Left ventricle myocardium inferior (tissue), 1 donor: ENCODE results near the gene TEX19. TPM values are rescaled to one million over a fixed set of nuclear protein-coding genes. Genes with fewer than 3 reads are reported as not detected.
"Not testable (repeated sequence)": the region's sequence is repeated elsewhere in the genome, so short reads cannot be mapped to it uniquely, and the experiment has no call there.

Experiments
- DNase-seq: peaks from one replicate; pipeline ENCODE4 v3.0.0-alpha.2; 2020
- H3K27ac ChIP-seq: fragments of 200-600 bp; replicated peaks from 2 replicates; pipeline ENCODE4 v1.8.0; 2021
- H3K27me3 ChIP-seq: fragments of 200-600 bp; 2 replicates; pipeline ENCODE4 v1.8.0; 2021; ENCODE audit warnings: low read depth
- H3K36me3 ChIP-seq: fragments of 200-600 bp; 2 replicates; pipeline ENCODE4 v1.8.0; 2021
- H3K4me1 ChIP-seq: fragments of 200-600 bp; 2 replicates; pipeline ENCODE4 v1.8.0; 2021
- H3K4me3 ChIP-seq: fragments of 200-600 bp; 2 replicates; pipeline ENCODE4 v1.8.0; 2021; ENCODE audit warnings: mild to moderate bottlenecking, moderate library complexity
- H3K9me3 ChIP-seq: fragments of 200-600 bp; replicated peaks from 2 replicates; pipeline ENCODE4 v1.8.0; 2021
- intact Hi-C: fragments of 100-400 bp; cut with micrococcal nuclease; formaldehyde crosslinking; loops from one replicate; pipeline ENCODE4 v1.11.0; 2022
- total RNA-seq: library from RNA; stranded (reverse); fragmentation: NEBNext Ultra II Directional; extraction: Animal tissue kit (Norgen Biotek cat#: 25700); gene quantifications from one replicate; pipeline ENCODE4 v1.2.1, GENCODE V29; 2021
- TF ChIP-seq, protein P1 (sequence below): fragments of 200-600 bp; IDR thresholded peaks from 2 replicates; pipeline ENCODE4 v1.8.0; 2021; ENCODE audit warnings: antibody characterized with exemption, mild to moderate bottlenecking, borderline replicate concordance
- donor health status: DM: no; HTN: yes; CAD: no; lungs with severe emphysema.

The TEX19 gene
- total RNA-seq, 1 donor from 2014 or later = not detected

DNA sequence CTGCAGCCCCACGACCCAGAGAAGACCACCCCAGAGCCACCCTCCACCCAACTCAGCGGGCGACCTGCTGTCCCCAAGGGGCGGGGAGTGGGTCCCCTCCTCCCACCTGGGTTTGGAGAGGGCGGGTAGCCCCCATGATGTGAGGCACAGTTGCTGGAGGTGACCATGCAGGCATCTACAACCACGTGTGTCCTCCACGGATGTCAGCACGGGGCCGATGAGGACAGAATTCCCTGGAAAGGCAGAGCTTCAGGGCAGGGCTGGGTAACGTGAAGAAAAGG lies 19.6 kb downstream of the TEX19 start:
- intact Hi-C loops = no loop called here
- Histone ChIP-seq H3K27me3 (peaks cover 73% of the 10 kb centered on the region), H3K9me3 (no peaks in the 10 kb centered on the region), H3K4me1 (peaks cover 7% of the 10 kb centered on the region), H3K4me3 (no peak overlapping the region), H3K27ac (no peak overlapping the region), H3K36me3 (no peaks in the 10 kb centered on the region)
- TF ChIP-seq, protein P1, sequence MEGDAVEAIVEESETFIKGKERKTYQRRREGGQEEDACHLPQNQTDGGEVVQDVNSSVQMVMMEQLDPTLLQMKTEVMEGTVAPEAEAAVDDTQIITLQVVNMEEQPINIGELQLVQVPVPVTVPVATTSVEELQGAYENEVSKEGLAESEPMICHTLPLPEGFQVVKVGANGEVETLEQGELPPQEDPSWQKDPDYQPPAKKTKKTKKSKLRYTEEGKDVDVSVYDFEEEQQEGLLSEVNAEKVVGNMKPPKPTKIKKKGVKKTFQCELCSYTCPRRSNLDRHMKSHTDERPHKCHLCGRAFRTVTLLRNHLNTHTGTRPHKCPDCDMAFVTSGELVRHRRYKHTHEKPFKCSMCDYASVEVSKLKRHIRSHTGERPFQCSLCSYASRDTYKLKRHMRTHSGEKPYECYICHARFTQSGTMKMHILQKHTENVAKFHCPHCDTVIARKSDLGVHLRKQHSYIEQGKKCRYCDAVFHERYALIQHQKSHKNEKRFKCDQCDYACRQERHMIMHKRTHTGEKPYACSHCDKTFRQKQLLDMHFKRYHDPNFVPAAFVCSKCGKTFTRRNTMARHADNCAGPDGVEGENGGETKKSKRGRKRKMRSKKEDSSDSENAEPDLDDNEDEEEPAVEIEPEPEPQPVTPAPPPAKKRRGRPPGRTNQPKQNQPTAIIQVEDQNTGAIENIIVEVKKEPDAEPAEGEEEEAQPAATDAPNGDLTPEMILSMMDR = no peak
- DNase-seq = no peak

- TF ChIP-seq, protein P1 = no peak
- Histone ChIP-seq H3K4me1 (peaks cover 29% of the 10 kb centered on the region), H3K36me3 (no peaks in the 10 kb centered on the region), H3K27ac (no peak overlapping the region), H3K9me3 (no peaks in the 10 kb centered on the region), H3K4me3 (no peak overlapping the region), H3K27me3 (peaks cover 73% of the 10 kb centered on the region)
- intact Hi-C loops = no loop called here
- DNase-seq = no peak
Observed at GRCh38 chr17:82380860-82381702, 22.0 kb downstream of the TEX19 start.

DNA sequence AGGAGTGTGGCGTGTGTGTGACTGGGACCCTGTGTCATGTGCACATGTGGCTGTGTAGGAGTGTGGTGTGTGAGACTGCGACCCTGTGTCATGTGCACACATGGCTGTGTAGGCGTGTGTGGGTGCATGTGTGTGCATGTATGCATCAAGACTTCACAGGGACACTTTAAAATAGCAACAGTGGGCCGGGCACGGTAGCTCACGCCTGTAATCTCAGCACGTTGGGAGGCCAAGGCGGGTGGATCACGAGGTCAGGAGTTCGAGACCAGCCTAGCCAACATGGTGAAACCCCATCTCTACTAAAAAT lies 22.6 kb downstream of the TEX19 start:
- Histone ChIP-seq H3K4me1 (peaks cover 34% of the 10 kb centered on the region), H3K27me3 (peaks cover 72% of the 10 kb centered on the region)
- intact Hi-C loops, H3K27ac ChIP-seq, H3K9me3 ChIP-seq, H3K36me3 ChIP-seq, DNase-seq, H3K4me3 ChIP-seq: not testable (repeated sequence)

DNA sequence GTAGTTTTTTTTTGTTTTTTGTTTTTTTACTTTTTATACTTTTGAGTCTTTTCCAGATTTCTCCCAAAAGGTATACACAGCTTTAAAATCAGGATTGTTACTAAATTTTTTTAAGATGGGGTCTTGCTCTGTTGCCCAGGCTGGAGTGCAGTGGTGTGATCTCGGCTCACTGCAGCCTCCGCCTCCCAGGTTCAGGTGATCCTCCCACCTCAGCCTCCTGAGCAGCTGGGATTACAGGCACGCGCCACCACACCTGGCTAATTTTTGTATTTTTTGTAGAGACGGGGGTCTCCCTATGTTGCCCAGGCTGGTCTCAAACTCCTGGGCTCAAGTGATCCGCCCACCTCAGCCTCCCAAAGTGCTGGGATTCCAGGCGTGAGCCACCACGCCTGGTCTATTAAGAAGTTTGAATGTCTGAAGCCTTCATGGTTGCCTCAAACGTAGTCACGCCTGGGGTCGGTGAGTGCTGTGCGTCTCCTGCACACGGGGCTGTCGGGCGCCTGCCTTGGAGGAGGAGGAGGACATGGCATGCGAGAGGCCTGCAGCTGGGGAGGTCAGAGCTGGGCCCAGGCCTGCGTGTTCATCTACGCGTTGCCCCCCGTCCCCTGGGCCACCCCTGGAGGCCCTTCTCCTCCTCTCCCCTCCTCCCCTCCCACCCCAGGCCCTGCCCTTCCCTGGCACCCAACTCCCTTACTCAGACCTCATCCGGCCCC lies 23.3 kb downstream of the TEX19 start:
- DNase-seq, H3K4me3 ChIP-seq, H3K36me3 ChIP-seq, intact Hi-C loops, H3K27ac ChIP-seq, H3K9me3 ChIP-seq: not testable (repeated sequence)
- Histone ChIP-seq H3K27me3 (peaks cover 79% of the 10 kb centered on the region), H3K4me1 (peaks cover 40% of the 10 kb centered on the region)

DNA sequence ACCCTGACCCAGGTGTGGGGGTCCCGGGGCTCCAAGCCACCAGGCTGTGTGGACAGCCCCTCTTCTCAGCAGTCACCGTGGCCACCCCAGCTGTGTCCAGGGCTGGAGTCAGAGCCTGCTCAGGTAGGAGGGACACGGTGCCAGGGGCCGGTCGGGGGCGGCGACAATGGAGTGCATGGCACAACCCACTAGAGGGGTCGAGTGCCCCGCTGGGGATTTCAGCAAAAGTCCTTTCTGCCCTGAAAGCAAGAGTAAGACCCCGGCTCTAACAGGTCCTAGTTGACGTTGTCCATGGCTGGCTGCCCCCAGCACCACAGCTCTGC lies 23.8 kb downstream of the TEX19 start:
- Histone ChIP-seq H3K9me3 (no peaks in the 10 kb centered on the region), H3K36me3 (no peaks in the 10 kb centered on the region), H3K4me1 (peaks cover 40% of the 10 kb centered on the region), H3K4me3 (no peak overlapping the region), H3K27ac (no peak overlapping the region), H3K27me3 (peaks cover 75% of the 10 kb centered on the region)
- DNase-seq = no peak
- TF ChIP-seq, protein P1 = no peak
- intact Hi-C loops = no loop called here

- no peaks in the 10 kb centered on the region for H3K9me3 ChIP-seq
- TF ChIP-seq, protein P1 = no peak
- DNase-seq = no peak
- no peak overlapping the region for H3K4me3 ChIP-seq
- intact Hi-C loops = no loop called here
- H3K27ac ChIP-seq = no peak overlapping the region
- peaks cover 45% of the 10 kb centered on the region for H3K4me1 ChIP-seq
- no peaks in the 10 kb centered on the region for H3K36me3 ChIP-seq
- peaks cover 69% of the 10 kb centered on the region for H3K27me3 ChIP-seq
Observed at GRCh38 chr17:82383411-82383810, 24.4 kb downstream of the TEX19 start.
